ENCODE data around the gene GET3. TPM values are rescaled to one million over a fixed set of nuclear protein-coding genes. Genes with fewer than 3 reads are reported as not detected.

GET3 gene
- total RNA-seq, 1 experiment from 2014 or later, result 69.9 TPM

DNA sequence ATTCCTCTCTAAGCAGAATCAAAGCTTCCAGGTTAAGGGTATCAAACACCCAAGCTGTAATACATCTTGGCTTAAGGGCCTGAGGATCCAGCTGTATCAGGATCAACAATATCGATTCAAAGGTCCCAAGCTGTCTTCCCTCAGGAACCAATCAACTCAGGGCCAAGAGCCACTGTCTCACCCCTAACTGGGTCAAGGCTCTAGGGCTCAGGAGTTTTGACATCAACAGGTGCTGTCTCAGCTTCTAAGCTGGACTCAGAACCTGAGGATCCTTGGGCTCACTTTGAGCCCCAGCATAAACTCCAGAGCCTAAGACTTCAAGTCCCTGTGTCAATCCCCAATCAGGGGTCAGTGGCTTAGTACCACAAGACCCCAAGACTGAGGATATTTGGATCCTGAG, 41.8 kb upstream of the GET3 start:
- BruUV-seq (replicated peaks), result no TSS peak
- POLR2A ChIA-PET, result interaction anchor here (0.7 kb wide), 1 partner anchor 221 kb away, joined by 3 read pairs; no protein-coding TSS in a partner anchor
- DNase-seq (ENCODE audit: low read depth, low spot score) (no peak), ATAC-seq (no peak)
- in situ Hi-C loops (cut with HindIII; ENCODE audit: low pct_unique_long_range_greater_than_20kb, low sequenced_read_pairs) (no loop called here), intact Hi-C loops (cut with micrococcal nuclease; ENCODE audit: unreplicated experiment) (no loop called here)
- Histone ChIP-seq H3K4me3 (ENCODE audit: low read depth in 2 of 2, low read length in 2 of 2) (peak overlapping the region; percentile 60 to 69), H3K27me3 (ENCODE audit: control insufficient read depth, insufficient read depth, low read length) (no peaks in the 10 kb centered on the region), H3K9me3 (ENCODE audit: control insufficient read depth, insufficient read depth, low read depth, low read length) (no peaks in the 10 kb centered on the region), H3K27ac (ENCODE audit: low read length) (no peak overlapping the region; the same call in 1 of the 2 replicates), H3K36me3 (ENCODE audit: control insufficient read depth, insufficient read depth, low read length) (no peaks in the 10 kb centered on the region; the same call in 1 of the 2 replicates), H3K4me1 (ENCODE audit: control insufficient read depth, insufficient read depth, low read length) (peaks cover 5% of the 10 kb centered on the region; the same call in 1 of the 2 replicates)
- CTCF ChIA-PET, result no interaction called here
- TF ChIP-seq SIN3A (IDR thresholded peaks at IDR 0.05; ENCODE audit: borderline replicate concordance, insufficient read depth, low read depth, low read length), result no peak
- no peak for TF ChIP-seq POLR2AphosphoS5 (IDR thresholded peaks at IDR 0.05; ENCODE audit: low read depth, low read length)
- no peak for TF ChIP-seq TCF7L2 (IDR thresholded peaks at IDR 0.05; ENCODE audit: low read depth, low read length)
- no peak for TF ChIP-seq REST (IDR thresholded peaks at IDR 0.05; ENCODE audit: insufficient read depth in 1 of 2, low read depth in 2 of 2, low read length in 1 of 2)
- TF ChIP-seq, protein P1, sequence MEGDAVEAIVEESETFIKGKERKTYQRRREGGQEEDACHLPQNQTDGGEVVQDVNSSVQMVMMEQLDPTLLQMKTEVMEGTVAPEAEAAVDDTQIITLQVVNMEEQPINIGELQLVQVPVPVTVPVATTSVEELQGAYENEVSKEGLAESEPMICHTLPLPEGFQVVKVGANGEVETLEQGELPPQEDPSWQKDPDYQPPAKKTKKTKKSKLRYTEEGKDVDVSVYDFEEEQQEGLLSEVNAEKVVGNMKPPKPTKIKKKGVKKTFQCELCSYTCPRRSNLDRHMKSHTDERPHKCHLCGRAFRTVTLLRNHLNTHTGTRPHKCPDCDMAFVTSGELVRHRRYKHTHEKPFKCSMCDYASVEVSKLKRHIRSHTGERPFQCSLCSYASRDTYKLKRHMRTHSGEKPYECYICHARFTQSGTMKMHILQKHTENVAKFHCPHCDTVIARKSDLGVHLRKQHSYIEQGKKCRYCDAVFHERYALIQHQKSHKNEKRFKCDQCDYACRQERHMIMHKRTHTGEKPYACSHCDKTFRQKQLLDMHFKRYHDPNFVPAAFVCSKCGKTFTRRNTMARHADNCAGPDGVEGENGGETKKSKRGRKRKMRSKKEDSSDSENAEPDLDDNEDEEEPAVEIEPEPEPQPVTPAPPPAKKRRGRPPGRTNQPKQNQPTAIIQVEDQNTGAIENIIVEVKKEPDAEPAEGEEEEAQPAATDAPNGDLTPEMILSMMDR (IDR thresholded peaks at IDR 0.05), result no peak

GRCh38 chr19:12695997-12696365, 41.3 kb upstream of the GET3 start:
- no peaks in the 10 kb centered on the region for H3K27me3 ChIP-seq (ENCODE audit: control insufficient read depth, insufficient read depth, low read length)
- no peak for DNase-seq (ENCODE audit: low read depth, low spot score)
- H3K9me3 ChIP-seq (ENCODE audit: control insufficient read depth, insufficient read depth, low read depth, low read length), result no peaks in the 10 kb centered on the region
- peaks cover 5% of the 10 kb centered on the region; the same call in 1 of the 2 replicates for H3K4me1 ChIP-seq (ENCODE audit: control insufficient read depth, insufficient read depth, low read length)
- in situ Hi-C loops (cut with HindIII; ENCODE audit: low pct_unique_long_range_greater_than_20kb, low sequenced_read_pairs), result no loop called here
- BruUV-seq (replicated peaks), result no TSS peak
- H3K36me3 ChIP-seq (ENCODE audit: control insufficient read depth, insufficient read depth, low read length), result no peaks in the 10 kb centered on the region; the same call in 1 of the 2 replicates
- CTCF ChIA-PET, result no interaction called here
- intact Hi-C loops (cut with micrococcal nuclease; ENCODE audit: unreplicated experiment), result no loop called here
- POLR2A ChIA-PET, result interaction anchor here (0.7 kb wide), 1 partner anchor 220 kb away, joined by 3 read pairs; no protein-coding TSS in a partner anchor
- TF ChIP-seq, protein P1 (IDR thresholded peaks at IDR 0.05), result no peak
- no peak for TF ChIP-seq SIN3A (IDR thresholded peaks at IDR 0.05; ENCODE audit: borderline replicate concordance, insufficient read depth, low read depth, low read length)
- TF ChIP-seq REST (IDR thresholded peaks at IDR 0.05; ENCODE audit: insufficient read depth in 1 of 2, low read depth in 2 of 2, low read length in 1 of 2), result no peak
- TF ChIP-seq POLR2AphosphoS5 (IDR thresholded peaks at IDR 0.05; ENCODE audit: low read depth, low read length), result no peak
- no peak for TF ChIP-seq TCF7L2 (IDR thresholded peaks at IDR 0.05; ENCODE audit: low read depth, low read length)
- ATAC-seq, result peak; percentile 33
- peak overlapping the region; percentile 84 for H3K27ac ChIP-seq (ENCODE audit: low read length)
- peak overlapping the region; percentile 60 to 69 for H3K4me3 ChIP-seq (ENCODE audit: low read depth in 2 of 2, low read length in 2 of 2)

Data from Panc1 (cell line).